SJCRH30 (cell line): ENCODE measurements around the gene EDIL3. TPM values are rescaled to one million over a fixed set of nuclear protein-coding genes. Genes with fewer than 3 reads are reported as not detected.
"Not testable (repeated sequence)": the region's sequence is repeated elsewhere in the genome, so short reads cannot be mapped to it uniquely, and the experiment has no call there.

Experiments
- DNase-seq, 2 experiments: peaks; one replicate each; pipeline ENCODE4 v3.0.0-alpha.2; 2015 to 2020
- H3K27ac ChIP-seq: fragments of 250-450 bp; sonication (Bioruptor Pico); 2 replicates; pipeline ENCODE4 v1.5.1; 2020; ENCODE audit warnings: mild to moderate bottlenecking, moderate library complexity
- H3K27me3 ChIP-seq: fragments of 250-450 bp; sonication (Bioruptor Pico); 2 replicates; pipeline ENCODE4 v1.5.1; 2020; ENCODE audit warnings: mild to moderate bottlenecking, moderate library complexity
- H3K36me3 ChIP-seq: fragments of 250-450 bp; sonication (Bioruptor Pico); 2 replicates; pipeline ENCODE4 v1.5.1; 2020; ENCODE audit warnings: mild to moderate bottlenecking, moderate library complexity
- H3K4me1 ChIP-seq: fragments of 250-450 bp; sonication (Bioruptor Pico); 2 replicates; pipeline ENCODE4 v1.5.1; 2020; ENCODE audit warnings: mild to moderate bottlenecking, moderate library complexity
- H3K4me3 ChIP-seq: fragments of 250-450 bp; sonication (Bioruptor Pico); 2 replicates; pipeline ENCODE4 v1.5.1; 2020; ENCODE audit warnings: mild to moderate bottlenecking, moderate library complexity
- H3K9me3 ChIP-seq: fragments of 250-450 bp; sonication (Bioruptor Pico); replicated peaks from 2 replicates; pipeline ENCODE4 v1.5.1; 2020; ENCODE audit warnings: mild to moderate bottlenecking, moderate library complexity
- total RNA-seq: library from RNA; depleted of rRNA; stranded (reverse); fragments of >200 nt; shearing (Covaris generic); gene quantifications from 2 replicates; pipeline ENCODE4 v1.2.3, GENCODE V29; 2014

EDIL3 gene
- total RNA-seq, 1 experiment from 2014 or later, result 29.0 TPM

DNA sequence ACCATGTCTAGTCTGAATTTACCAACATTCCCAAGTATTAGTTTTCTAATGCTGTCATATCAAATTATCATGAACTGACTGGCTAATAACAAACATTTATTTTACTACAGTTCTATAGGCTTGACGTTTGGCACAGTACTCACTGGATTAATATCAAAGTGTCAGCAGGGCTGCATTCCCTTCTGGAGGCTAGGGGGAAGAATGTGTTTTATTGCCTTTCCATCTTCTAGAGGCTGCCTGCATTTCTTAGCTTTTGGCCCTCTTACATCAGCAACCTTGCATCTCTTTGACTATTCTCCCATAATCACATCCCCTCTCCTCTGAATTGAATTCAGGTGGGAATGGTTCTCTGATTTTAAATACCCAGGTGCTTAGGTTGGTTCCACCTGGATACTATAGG lies 84.7 kb downstream of the EDIL3 start:
- H3K27ac ChIP-seq, result no peak overlapping the region
- no peak for DNase-seq
- H3K36me3 ChIP-seq, result no peaks in the 10 kb centered on the region
- H3K4me3 ChIP-seq, result no peak overlapping the region
- no peaks in the 10 kb centered on the region for H3K9me3 ChIP-seq
- no peaks in the 10 kb centered on the region for H3K4me1 ChIP-seq
- no peaks in the 10 kb centered on the region for H3K27me3 ChIP-seq

DNA sequence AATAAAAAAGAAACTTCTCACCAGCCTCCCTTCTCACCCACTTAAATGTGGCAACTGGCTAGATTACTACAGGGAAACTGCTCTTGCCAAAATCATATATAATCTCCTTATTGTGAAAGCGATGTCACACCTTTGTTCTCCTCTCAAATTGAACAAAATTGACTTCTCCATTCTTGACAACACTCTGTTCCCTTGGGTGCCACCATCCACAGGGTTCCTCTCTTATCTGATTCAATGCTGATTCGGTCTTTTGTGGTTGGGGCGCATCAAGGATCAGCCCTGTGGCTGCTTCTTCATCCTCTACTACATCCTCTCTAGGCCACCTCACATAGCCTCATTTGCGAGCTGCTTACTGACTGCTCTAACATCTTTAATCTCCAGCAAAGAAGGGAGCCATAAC lies 86.1 kb downstream of the EDIL3 start:
- H3K9me3 ChIP-seq, result no peaks in the 10 kb centered on the region
- no peak overlapping the region for H3K4me3 ChIP-seq
- no peaks in the 10 kb centered on the region for H3K27me3 ChIP-seq
- H3K27ac ChIP-seq, result no peak overlapping the region
- no peak for DNase-seq
- no peaks in the 10 kb centered on the region for H3K4me1 ChIP-seq
- no peaks in the 10 kb centered on the region for H3K36me3 ChIP-seq

DNA sequence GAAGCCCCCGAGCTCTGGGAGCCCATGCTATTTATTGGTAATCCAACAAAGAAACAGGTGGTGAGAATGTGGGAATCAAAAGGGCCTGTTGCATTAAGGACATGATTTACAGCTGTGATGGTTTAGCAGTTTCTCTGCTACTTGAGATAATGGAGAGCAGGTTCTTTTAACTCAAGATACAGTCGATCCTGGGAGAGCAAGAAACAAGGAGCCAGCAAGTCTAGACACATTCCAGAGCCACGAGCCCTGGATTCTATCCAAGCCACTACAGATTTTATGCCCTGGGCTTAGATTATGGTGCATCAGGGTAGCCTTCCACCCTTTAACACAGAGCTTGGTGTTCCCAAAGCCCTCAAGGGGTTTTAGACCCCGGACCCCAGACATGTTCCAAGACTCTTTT lies 87.0 kb downstream of the EDIL3 start:
- not testable (repeated sequence) for H3K4me1 ChIP-seq, H3K27me3 ChIP-seq, H3K4me3 ChIP-seq, H3K36me3 ChIP-seq, H3K9me3 ChIP-seq, H3K27ac ChIP-seq
- DNase-seq, result peak in 1 of 2 experiments; percentile 5

DNA sequence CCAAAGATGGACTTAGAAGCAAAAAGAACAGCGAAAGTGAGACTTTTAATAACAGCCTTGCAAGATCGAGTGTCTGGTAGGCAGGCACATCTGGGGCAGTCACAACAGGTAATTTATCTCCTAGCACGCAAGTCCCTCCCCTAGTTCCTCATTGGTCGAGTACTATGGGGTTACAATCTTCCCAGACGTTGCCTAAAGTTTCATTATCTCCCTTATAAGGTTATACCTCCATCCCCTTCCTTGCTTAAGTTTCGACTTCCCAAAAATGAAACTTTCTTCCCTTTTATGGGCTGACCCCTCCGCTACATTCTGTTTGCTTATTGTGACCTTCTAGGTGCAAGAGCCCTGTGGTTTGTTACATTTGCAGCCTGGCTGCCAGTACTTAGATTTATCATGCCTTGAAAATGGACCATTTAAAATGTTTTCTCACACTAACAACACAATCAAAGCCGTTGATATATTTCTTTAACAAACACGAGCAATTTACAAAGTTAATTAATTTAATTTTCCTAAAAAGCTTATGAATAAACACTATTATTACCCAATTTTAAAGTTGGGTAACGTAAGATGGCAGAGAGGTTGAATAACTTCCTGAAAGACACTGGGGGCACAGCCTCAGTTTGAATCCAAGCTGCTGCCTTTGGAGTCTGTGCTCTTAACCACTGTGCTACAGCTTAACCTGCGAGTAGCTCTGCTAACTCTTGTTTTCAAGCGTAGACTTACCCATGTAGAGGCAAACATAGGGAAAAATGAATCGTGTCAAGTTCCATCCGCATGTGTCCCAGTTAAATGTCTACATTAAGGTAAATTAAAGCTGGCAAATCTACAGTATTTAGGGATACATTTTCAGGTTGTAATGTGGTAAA lies 91.7 kb downstream of the EDIL3 start:
- Histone ChIP-seq H3K36me3 (no peaks in the 10 kb centered on the region), H3K27me3 (no peaks in the 10 kb centered on the region), H3K27ac (no peak overlapping the region), H3K9me3 (no peaks in the 10 kb centered on the region), H3K4me3 (no peak overlapping the region), H3K4me1 (peaks cover 7% of the 10 kb centered on the region)
- no peak for DNase-seq

DNA sequence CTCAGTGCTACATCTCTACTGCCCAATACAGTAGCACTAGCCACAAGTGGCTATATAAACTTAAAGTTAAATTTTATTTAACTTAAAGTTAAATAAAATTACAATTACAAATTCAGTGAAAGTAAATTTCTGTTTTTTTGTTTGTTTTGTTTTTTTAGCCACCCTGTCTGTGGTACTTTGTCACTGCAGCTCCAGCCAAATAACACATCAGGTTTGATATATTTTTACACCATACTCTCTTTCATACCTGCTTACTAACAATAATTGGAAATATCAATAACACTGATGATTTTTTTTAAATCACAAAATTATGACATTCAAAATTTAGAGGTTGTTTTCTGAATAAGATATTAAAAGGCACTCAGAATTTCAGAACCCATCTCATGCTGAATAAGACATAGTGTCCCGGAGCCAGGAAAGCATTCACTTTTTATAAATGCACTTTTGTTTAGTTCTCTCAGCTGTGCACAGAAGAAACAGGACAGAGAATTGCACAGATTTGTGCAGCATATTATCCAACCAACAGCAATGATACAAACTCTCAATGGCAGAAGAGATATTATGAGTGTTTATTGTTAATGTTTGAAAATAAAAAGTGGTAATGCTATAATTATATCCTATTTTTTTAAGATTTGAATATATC lies 92.6 kb downstream of the EDIL3 start:
- no peak overlapping the region for H3K27ac ChIP-seq
- no peaks in the 10 kb centered on the region for H3K27me3 ChIP-seq
- H3K9me3 ChIP-seq, result no peaks in the 10 kb centered on the region

DNA sequence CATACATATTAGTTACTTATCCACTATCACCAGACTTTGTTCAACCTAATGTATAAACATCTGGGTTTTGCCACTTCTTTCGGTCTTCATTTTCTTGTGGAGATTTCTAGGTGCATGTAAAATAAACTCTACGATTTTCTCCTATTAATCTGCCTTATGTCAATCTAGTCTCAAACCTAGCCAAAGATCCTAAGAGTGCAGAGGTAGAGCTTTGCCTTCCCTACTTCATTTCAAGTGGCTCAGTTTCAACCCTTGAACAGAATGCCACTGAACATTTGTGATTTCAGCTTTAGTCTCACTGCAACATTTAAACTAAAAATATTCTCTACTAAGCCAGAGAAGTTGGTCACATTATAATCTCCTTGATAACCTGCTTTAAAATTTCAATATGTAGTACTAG lies 94.0 kb downstream of the EDIL3 start:
- Histone ChIP-seq H3K27me3 (no peaks in the 10 kb centered on the region), H3K36me3 (no peaks in the 10 kb centered on the region), H3K4me1 (peaks cover 17% of the 10 kb centered on the region), H3K4me3 (no peak overlapping the region), H3K9me3 (no peaks in the 10 kb centered on the region), H3K27ac (no peak overlapping the region)
- no peak for DNase-seq

More for the DNA sequence above, 92.6 kb downstream of the EDIL3 start:
- no peak for DNase-seq
- peaks cover 14% of the 10 kb centered on the region for H3K4me1 ChIP-seq
- H3K36me3 ChIP-seq, result no peaks in the 10 kb centered on the region
- no peak overlapping the region for H3K4me3 ChIP-seq

DNA sequence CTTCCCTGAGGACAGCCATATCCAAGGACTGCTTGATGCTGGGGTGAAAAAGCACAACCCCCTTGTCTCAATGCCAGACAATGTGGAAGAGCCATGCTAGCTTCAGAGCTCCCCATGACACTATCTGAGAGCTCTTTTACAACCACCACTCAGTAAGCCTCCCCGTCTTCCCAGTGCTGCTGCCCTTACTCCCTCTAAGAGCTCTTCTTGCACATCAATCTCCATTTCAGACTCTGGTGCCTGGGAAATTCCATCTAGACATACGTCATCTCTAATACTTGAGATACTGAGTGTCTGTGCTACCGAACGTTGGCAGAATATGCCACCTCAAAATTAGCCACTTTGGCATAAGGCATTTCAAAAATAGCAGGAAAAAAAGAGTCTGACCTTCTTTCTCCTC lies 94.5 kb downstream of the EDIL3 start:
- no peaks in the 10 kb centered on the region for H3K9me3 ChIP-seq
- H3K4me1 ChIP-seq, result peaks cover 17% of the 10 kb centered on the region
- DNase-seq, result no peak
- no peaks in the 10 kb centered on the region for H3K36me3 ChIP-seq
- no peaks in the 10 kb centered on the region for H3K27me3 ChIP-seq
- no peak overlapping the region for H3K27ac ChIP-seq
- no peak overlapping the region for H3K4me3 ChIP-seq

DNA sequence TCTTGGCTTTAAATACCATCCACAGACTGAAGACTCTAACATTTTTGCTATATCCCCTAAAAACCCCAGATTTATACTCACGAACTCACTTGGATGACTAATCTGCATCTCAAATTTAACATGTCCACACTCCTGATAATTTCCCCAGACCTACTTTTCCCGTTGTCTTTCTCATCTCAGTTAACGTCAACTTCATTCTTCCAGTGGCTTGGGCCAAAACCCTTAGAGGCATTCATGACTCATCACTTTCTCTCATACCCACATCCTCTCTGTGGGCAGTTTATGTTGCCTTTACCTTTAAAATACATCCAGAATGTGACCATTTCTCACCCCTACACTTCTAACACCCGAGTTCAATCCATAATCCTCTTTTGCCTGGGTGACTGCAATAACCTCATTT lies 96.7 kb downstream of the EDIL3 start:
- peaks cover 17% of the 10 kb centered on the region for H3K4me1 ChIP-seq
- no peaks in the 10 kb centered on the region for H3K9me3 ChIP-seq
- H3K4me3 ChIP-seq, result no peak overlapping the region
- H3K36me3 ChIP-seq, result no peaks in the 10 kb centered on the region
- H3K27me3 ChIP-seq, result no peaks in the 10 kb centered on the region
- peak; percentile 35 to 64 for DNase-seq
- H3K27ac ChIP-seq, result peak overlapping the region; percentile 55

DNA sequence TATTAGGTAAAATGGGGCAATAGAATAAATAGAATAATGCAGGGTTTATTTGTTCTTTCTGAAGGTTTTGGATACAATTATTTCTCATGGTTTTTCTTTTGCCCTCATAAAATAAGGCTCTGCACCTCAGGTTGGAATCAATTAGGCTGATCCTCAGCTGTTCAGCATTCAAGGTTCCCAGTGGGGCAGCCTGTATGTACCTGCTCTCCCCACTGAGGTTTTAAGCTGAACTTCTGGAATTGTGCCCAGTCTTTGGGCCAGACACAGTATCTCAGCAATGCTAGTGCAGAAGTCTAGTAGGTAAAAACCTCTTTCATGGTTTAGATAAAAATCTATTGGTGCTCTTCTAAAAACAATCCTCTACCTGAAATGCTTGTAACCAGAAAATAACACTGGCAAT lies 98.0 kb downstream of the EDIL3 start:
- H3K36me3 ChIP-seq, result no peaks in the 10 kb centered on the region
- DNase-seq, result peak; percentile 23 to 56
- H3K27me3 ChIP-seq, result no peaks in the 10 kb centered on the region
- no peak overlapping the region for H3K27ac ChIP-seq
- no peaks in the 10 kb centered on the region for H3K9me3 ChIP-seq
- H3K4me1 ChIP-seq, result peaks cover 17% of the 10 kb centered on the region
- H3K4me3 ChIP-seq, result no peak overlapping the region

DNA sequence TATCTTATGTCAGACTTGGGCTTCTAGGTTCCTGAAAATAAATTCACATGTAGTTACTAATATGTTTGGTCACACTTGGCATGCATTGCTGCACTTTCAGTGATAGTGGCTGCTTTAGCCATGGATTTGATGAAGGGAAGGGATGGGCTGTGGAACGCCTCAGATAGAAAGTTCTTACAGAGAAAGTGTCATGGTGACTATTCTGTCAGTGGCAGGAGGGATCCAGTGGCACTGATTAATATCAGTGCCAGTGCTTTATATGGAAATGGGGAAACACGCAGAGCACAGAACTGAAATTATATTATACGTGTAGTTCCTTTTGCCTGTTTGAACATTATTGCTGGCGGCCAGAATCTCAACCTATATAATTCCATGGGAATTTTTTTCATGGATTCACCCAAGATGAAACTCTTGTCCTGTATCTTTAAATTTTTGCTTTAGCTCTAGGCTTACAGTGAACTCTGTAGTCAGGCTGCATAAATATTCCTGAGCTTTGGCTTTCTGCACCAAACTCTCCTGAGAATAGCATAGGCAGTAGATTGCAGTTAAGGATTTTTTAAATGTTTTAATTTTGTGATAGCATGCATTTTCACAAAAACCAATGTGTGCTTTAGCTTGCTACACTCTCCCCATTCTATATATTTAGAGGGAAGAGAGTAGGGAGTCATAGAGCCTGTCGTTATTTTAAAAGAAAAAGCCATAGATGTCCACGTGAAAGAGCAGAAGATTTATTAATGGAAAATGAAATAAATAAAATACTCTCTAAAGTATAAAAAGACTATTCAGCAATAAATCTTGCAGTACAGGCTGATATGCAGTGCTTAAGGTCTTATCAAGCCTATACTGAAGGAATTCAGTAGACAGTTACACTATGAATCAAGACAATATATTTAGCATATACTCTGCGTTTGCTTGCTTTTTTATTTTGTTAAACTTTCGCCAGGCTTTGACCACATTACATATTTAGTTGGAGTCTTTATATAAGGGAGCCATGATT lies 98.7 kb downstream of the EDIL3 start:
- H3K4me3 ChIP-seq, result no peak overlapping the region
- no peaks in the 10 kb centered on the region for H3K36me3 ChIP-seq
- H3K9me3 ChIP-seq, result no peaks in the 10 kb centered on the region
- no peak overlapping the region for H3K27ac ChIP-seq
- no peak for DNase-seq
- peaks cover 17% of the 10 kb centered on the region for H3K4me1 ChIP-seq
- no peaks in the 10 kb centered on the region for H3K27me3 ChIP-seq

DNA sequence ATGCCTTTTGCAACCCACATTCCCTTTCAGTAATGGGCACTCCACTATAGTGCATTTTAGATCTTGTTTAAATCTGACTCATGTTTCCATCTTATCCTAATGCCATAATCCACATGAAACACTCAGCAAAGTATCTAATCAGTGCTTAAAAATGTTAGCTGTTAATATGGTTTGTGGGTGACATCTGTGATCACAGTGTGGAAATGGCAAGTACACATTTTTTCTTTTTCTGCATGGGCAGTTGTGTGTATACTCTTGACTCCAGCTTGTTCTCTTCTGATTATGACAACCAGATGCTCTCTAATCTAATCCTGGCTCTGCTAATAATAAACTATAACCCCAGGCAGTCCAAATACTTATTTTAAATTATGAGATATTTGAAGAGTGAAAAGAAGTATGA lies 103.3 kb downstream of the EDIL3 start:
- Histone ChIP-seq H3K4me1 (no peaks in the 10 kb centered on the region), H3K36me3 (no peaks in the 10 kb centered on the region), H3K9me3 (no peaks in the 10 kb centered on the region), H3K27me3 (no peaks in the 10 kb centered on the region), H3K27ac (no peak overlapping the region), H3K4me3 (no peak overlapping the region)
- DNase-seq, result no peak

DNA sequence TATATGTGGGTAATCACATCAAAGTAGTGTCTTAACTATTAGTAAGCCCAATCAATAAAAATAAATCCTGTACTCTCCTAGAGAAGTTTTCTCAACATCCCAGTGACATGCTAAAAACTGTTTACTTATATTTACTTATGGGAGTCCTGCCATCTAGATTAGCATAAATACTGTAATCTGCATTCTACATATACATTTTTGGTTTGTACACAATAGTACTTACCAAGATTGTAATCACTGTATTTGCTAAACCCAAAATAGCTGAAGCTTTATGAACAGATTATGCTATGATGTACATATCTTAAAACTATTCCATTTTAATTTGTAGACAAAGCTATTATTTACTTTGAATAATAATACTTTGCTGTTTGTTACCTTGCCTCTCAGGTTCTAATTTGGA lies 105.4 kb downstream of the EDIL3 start:
- H3K36me3 ChIP-seq, result no peaks in the 10 kb centered on the region
- no peak for DNase-seq
- H3K4me3 ChIP-seq, result no peak overlapping the region
- H3K27ac ChIP-seq, result no peak overlapping the region
- H3K4me1 ChIP-seq, result no peaks in the 10 kb centered on the region
- H3K9me3 ChIP-seq, result no peaks in the 10 kb centered on the region
- no peaks in the 10 kb centered on the region for H3K27me3 ChIP-seq

DNA sequence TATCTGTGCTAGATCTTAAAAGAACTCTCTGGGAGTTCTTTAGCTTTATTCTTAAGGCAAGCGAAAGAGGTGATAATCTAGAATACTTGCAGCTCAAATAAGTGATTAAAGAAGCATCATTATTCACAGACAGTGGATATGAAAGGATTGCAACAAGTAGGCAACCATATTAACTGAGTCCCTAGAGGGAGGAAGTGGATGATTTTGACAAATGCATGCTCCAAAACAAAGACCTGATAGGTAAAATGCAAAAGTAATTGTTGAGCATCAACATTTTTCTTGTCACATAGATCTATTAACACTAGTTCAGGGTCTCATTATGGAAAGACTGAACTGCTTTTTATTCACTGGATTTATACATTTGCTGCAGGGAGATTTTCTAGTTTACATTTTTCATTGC lies 109.1 kb downstream of the EDIL3 start:
- H3K27ac ChIP-seq, result no peak overlapping the region
- H3K4me3 ChIP-seq, result no peak overlapping the region
- no peaks in the 10 kb centered on the region for H3K36me3 ChIP-seq
- H3K9me3 ChIP-seq, result 0 out of 2 replicates have a peak, but pooled peaks cover 2% of the 10 kb centered on the region
- no peaks in the 10 kb centered on the region for H3K27me3 ChIP-seq
- no peak for DNase-seq
- H3K4me1 ChIP-seq, result no peaks in the 10 kb centered on the region; the same call in 1 of the 2 replicates

DNA sequence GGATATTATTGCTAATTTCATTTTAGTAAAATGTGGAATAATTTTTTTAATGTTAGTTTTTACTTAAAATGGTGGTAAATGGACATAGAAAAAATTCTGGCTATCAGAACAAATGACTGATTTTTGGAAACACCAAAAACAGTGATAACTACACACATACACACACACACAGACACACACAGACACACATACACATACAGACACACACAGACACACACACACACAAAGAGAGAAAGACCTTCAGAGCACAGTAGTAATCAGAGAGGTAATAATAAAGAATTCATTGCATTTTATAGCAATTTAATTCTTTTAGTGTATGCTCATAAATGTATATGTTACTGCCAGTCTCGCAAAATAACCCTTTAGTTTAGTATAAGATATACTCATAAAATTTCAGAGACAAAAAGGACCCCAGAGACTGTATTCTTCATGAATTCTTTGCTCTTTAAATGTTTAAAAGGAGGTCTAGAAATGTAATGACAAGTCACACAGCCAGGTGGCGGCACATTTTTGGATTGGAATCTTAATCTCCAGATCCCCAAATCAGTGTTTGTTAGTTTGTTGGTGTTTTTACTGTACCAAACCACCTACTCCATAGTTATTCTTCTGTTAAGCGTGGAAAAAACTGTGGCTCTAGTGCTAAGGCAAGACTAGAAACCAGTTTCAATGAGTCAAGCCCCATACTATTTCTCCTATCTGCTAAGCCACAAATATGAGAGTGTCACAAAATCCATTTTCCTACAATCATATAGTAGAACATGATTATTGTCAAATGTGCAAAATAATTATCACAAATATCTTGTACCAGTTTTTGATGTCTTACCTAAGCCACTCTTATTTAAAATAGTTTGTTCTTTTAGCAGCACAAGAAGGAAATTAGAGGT lies 109.9 kb downstream of the EDIL3 start:
- H3K4me1 ChIP-seq, result no peaks in the 10 kb centered on the region; the same call in 1 of the 2 replicates
- DNase-seq, result peak; percentile 22 to 55
- no peaks in the 10 kb centered on the region for H3K36me3 ChIP-seq
- no peak overlapping the region for H3K27ac ChIP-seq
- 0 out of 2 replicates have a peak, but pooled peaks cover 4% of the 10 kb centered on the region for H3K9me3 ChIP-seq
- no peak overlapping the region for H3K4me3 ChIP-seq
- H3K27me3 ChIP-seq, result no peaks in the 10 kb centered on the region
